CD4-positive, alpha-beta T cell treated with Interleukin-17A for 4 hours (primary cell): ENCODE data around the gene PPM1J.

Experiments
- DNase-seq: peaks from one replicate; pipeline ENCODE4 v3.0.0-alpha.2; 2020; ENCODE audit warnings: mixed read lengths

Gene PPM1J

DNA sequence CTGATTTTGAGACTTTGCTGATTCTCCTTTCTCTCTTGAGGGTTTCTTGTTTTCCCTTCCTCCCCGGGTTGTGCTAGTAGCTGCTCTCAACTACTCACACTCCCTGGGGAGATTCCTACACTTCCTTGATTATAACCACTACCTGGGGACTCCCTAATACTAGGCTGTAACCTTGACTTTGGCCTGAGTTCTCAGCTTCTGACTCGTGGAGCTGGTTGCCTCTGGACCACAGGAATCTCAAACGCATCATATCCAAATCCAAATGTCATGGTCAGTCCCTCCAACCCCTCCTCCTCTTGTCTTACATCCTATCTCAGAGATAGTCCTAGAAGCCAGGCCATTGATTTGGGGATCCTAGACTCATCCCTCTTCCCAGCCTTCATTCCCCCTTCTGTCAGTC is 28.7 kb downstream of the PPM1J start:
- no peak for DNase-seq

DNA sequence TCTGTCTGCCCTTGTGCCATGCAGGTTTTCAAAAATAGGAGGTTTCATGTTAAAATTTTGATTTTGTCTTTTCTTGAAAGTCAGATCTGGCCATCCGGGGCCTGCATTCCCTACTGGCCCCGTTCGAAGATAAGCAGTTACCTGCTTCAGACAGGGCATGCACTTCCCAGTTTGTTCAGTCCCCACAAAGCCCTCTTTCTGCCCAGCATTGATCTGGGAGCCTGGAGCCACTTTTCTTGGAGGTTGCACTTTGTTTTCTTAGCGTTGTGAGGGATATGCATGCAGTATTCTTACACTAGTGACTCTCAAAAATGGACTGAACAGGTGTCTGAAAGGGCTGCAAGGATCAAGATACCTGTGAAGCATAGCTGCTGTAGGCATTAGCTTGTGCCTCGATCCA is 29.2 kb downstream of the PPM1J start:
- no peak for DNase-seq

DNA sequence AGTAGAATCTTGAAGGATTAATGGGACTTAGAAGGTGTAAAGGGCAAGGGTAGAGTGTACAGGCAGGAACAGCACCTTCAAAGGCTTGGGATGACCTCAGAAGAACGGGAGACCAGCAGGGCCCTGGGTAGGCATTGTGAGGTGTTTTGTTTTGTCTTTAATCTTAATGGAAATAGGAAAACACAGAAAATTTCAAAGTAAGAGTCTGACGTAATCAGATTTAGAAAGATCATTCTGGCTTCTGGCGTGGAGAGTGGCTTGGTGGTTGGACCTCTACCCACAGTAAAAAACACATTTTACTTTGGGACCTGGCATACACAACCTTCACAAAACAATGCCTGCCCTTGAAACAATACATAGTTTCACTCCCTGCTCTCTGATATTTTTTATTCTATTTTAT is 36.5 kb downstream of the PPM1J start:
- DNase-seq = no peak

DNA sequence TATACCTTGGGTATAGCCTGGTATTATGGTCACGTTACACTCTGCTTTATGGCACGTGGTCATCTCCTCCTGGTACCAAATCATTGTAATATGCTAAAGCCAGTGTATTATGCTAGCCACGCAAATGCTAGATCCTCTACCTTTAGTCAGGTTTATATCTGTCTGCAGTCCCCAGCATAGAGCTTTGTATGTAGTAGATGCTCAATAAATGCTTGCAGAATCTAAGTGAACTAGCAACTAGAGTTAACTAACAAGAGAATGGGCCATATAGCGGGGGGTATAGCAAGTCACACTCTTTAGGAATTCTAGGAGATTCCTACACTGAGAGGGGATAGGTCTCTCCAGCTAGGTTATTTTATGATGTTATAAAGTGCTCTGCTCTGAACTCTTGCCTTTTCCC is 37.6 kb downstream of the PPM1J start:
- no peak for DNase-seq

DNA sequence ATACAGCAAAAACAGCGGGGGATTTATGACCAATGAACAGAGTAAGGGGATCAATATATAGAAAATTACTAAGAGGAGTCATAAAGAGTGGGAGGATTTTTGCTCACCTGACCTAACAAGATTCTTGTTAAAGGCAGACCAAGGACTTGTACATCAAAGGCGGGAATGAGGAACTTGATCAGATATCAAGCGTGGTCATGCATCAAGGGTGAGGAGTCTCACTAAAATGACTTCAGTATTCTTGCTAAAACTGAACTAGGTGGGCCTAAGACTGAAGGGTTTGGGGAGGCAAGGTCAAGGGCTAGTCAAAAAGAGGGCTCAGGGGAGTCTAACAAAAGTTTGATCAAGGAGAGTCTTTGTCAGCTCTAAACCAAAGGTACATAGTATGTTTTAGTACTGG is 38.6 kb downstream of the PPM1J start:
- no peak for DNase-seq

DNA sequence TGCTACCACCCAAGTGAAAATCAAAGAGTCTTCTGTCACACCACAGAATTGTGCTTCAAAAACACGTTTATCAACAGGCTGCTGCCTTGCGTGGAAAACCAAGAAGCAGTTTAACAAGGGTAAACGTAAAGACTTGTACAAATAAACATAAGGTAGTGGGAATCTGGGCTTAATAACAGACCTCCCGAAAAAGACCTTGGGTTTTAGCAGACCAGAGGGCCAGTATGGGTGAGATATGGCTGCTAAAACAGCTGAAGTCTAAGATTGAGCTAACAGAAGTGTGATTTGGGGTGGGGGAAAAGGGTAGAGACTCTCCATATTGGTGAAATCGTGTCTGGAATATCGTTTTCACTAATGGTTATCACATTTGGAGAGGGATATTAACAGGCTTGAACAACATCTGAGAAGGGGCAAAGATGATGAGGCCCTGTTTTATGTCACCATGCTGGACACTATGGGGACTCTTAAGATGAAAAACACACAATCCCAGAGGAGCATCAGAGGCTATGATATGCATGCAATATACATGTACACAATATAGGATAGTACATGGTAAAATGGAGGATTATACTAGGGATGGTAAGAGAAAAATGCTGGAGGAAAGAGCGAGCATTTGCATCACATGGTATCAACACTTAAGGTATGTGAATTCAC is 39.3 kb downstream of the PPM1J start:
- no peak for DNase-seq

DNA sequence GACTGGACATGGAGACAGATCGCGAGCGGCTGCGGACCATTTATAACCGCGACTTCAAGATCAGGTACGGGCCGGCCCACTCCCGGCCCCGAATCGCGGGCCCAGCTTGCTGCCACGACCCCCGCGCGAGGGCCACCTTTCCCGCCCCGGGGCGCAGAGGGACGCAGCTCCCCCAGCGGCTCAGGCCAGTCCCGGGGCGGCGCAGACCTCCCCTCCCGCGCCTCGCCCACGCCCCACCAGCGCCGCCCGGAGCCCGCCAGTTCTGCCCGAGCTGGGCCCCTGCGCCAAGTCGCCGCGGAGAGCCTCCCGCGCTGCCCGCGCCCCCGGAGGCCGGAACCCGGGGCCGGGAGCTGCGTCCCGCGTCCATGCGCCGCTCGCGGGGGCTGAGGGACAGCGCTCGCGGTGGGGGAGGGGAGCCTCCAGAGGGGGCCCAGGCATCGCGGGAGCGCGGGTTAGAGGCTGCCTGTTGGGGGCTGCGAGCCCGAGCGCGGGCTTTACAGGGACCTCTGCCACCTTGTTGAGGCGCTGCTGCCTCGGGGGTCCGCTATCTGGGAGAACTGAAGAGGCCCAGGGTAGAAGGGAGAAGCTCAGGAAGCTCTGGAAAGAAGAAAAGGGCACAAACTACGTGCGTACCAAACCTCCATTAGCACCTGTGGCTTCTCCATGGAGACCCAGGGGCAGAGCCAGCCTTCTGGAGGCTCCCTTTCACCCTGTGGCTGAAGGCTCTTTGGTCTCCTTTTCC is 40.0 kb downstream of the PPM1J start:
- peak; percentile 50 for DNase-seq

DNA sequence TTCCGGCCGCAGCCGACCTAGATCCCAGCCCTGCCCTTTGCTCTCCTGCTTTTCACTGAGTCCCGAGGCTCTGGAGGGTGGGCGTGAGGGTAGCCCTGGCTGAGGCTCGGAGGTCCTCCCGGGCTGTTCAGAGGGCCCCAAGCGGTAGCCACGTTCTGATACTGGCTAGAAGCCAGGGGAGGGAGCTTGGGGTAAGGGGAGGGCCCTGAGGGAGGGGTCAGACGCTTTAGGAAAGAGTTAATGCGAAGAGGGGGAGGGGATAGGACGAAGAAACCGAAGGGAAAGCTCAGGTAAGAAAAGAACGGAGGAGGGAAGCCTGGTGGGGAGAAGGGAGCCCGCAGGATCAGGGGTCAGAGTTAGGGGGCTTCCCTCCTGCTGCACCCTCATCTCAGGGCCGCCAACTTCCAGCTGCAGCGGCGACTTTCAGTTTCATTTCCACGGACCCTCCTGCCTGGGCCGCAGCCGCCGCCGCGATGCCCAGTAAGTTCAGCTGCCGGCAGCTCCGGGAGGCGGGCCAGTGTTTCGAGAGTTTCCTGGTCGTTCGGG is 40.6 kb downstream of the PPM1J start, which contains the start of gene MOV10:
Gene MOV10 (plus strand): TSS at position 220 of the 546 bp plus-strand sequence. CDS start 254 bp downstream, at position 474.
- DNase-seq = peak; percentile 66

DNA sequence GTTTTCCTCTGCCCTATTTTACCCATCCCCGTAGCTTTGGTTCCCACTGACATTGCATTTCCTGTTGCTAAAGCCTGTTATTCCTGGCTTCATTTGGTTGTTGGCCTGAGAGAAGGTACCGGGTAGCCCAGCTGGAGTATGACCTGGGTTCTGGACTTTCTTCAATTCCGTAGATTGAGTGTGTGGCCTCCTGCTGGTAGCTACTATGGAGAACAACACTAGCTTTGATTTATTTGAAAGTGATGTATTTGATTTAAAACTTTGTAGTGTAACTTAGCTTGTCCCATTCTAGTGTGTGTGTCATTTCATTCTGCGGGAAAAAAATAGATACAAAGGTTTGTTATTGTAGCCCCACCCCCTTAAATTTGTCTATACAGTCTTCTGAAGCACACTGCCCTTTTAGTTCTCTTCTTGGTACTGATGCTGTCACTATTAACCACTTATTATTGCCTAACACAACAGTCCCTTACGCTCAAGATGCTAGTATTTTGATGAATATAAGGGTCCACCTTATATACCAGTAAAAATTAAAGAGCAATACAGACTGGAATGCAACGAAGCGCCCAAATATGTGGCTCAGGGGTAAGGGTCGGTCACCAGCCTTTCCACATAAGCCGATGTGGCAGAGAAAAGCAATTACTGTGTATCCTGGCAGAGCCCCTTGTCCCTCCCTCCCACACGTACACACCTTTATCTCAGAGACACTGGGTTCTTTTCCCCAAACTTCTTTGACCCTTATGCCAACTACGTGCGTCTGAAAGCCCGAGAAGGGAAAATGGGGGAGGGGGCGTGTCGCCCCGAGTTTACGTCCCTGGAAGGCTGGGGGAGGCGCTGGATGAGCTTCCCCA is 41.3 kb downstream of the PPM1J start:
- DNase-seq = peak; percentile 24

DNA sequence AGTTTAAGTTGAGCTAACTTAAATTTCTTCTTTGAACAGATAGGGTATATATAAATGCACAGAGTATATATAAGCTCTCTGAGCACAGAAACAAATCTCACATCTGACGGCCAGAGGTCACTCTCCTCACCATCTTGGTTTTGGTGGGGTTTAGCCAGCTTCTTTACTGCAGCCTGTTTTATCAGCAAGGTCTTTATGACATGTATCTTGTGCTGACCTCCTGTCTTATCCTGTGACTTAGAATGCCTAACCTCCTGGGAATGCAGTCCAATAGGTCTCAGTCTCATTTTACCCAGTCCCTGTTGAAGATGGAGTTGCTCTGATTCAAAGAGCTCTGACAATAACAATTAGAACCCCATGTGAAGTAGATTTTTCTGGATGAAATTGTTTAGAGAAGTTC is 42.3 kb downstream of the PPM1J start:
- DNase-seq = no peak

DNA sequence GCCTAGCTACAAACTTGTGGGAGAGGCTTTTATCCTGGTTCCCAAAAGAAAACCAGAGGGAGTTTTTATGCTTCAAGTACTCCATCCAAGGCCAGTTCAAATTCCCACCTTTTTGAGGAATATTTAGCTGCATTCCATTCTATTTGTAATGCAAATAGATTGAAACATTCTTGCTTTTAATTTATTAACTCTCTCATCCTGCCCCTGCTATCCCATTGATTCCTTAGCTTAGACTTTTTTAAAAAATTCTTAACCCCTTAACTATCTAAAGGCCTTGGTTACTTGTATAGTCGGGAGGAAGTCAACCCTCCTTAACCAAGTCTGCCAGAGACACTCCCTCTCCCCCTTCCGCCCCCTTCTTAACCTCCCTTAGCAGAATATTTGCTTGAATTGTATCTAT is 43.1 kb downstream of the PPM1J start:
- no peak for DNase-seq

DNA sequence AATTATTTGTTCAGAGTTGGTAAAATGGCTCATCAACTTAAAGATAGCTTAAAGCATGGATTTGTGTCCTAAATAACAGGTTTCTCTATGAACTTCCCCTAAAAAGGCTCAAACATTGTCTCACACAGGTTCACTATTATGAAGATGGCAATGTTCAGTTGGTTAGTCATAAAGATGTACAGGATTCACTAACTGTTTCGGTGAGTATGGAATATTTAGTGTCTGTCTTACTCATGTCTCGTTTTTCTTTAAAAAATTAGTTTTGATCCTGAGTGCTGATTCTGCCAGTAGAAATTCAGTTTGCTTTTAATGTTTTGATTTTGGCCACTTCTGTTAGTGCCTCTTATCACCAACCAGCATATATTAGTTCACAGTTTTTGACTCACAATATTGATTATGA is 48.2 kb downstream of the PPM1J start:
- DNase-seq = no peak

DNA sequence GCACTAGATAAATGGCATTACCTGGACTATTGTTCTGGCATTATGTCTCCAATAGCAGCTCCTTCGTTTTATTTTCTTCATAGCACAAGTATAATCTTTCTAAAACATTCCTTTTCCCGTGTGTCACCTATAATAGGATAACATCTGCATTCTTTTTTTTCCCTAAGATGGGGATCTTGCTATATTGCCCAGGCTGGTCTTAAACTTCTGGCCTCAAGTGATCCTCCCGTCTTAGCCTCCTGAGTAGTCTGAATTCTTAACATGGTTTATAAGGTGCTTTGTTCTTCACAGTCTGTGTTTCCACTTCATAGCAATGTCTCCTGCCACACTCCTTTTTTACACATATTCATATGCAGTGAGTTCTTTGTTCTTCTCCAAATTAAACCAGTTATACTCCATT is 49.3 kb downstream of the PPM1J start:
- DNase-seq = no peak
